GM19468 (cell line): ENCODE data around the gene EDAR.

Source experiments
- ATAC-seq: cut with Tn5 transposase; IDR thresholded peaks from one replicate; pipeline ENCODE4 v1.9.1; 2021; ENCODE audit warnings: mild to moderate bottlenecking, moderate library complexity, moderate number of reproducible peaks; ENCODE audit not compliant: unreplicated experiment; ENCODE audit errors: extremely low read depth

EDAR gene

GRCh38 chr2:108942888-108943287 lies 46.1 kb downstream of the EDAR start:
- no peak for ATAC-seq

- no peak for ATAC-seq
These were observed 46.7 kb downstream of the EDAR start for GRCh38 chr2:108942231-108942825.

- ATAC-seq: no peak
These were observed 47.3 kb downstream of the EDAR start for GRCh38 chr2:108941767-108942166.

GRCh38 chr2:108941161-108941665 lies 47.8 kb downstream of the EDAR start:
- ATAC-seq: no peak

GRCh38 chr2:108940156-108940555 lies 48.9 kb downstream of the EDAR start:
- no peak for ATAC-seq

- no peak for ATAC-seq
These were observed 50.8 kb downstream of the EDAR start for GRCh38 chr2:108938077-108938710.

GRCh38 chr2:108937367-108938017 lies 51.5 kb downstream of the EDAR start:
- no peak for ATAC-seq

- no peak for ATAC-seq
These were observed 52.2 kb downstream of the EDAR start for GRCh38 chr2:108936866-108937265.

- no peak for ATAC-seq
These were observed 52.8 kb downstream of the EDAR start for GRCh38 chr2:108936076-108936864.

- no peak for ATAC-seq
These were observed 53.7 kb downstream of the EDAR start for GRCh38 chr2:108935271-108935741.

GRCh38 chr2:108934583-108935245 lies 54.3 kb downstream of the EDAR start:
- no peak for ATAC-seq

GRCh38 chr2:108934151-108934550 lies 54.9 kb downstream of the EDAR start:
- no peak for ATAC-seq

GRCh38 chr2:108933691-108934117 lies 55.3 kb downstream of the EDAR start:
- no peak for ATAC-seq

- no peak for ATAC-seq
These were observed 56.2 kb downstream of the EDAR start for GRCh38 chr2:108932736-108933332.

- no peak for ATAC-seq
These were observed 57.6 kb downstream of the EDAR start for GRCh38 chr2:108931372-108931771.

- ATAC-seq: no peak
These were observed 59.1 kb downstream of the EDAR start for GRCh38 chr2:108929807-108930425.

- ATAC-seq: no peak
These were observed 60.2 kb downstream of the EDAR start for GRCh38 chr2:108928660-108929377.

GRCh38 chr2:108927936-108928659 lies 60.9 kb downstream of the EDAR start:
- peak; percentile 46 for ATAC-seq
